ENCODE data around the gene TREX2. TPM values are rescaled to one million over a fixed set of nuclear protein-coding genes. Genes with fewer than 3 reads are reported as not detected.

TREX2 gene
- total RNA-seq (2014; rRNA removed; shearing (Covaris generic)) = 0.11 and 1.8 TPM in 2 replicates

- Histone ChIP-seq H3K36me3 (replicated peaks; ENCODE audit: control insufficient read depth, insufficient read depth, low read length) (no peaks in the 10 kb centered on the region), H3K27me3 (ENCODE audit: control insufficient read depth, insufficient read depth, low read length) (no peaks in the 10 kb centered on the region), H3K4me3 (ENCODE audit: insufficient read depth, low read depth, low read length) (no peak within 1 kb of the TSS)
- DNase-seq = peak; percentile 60
Measured at GRCh38 chrX:153445856-153446635, at the start of gene TREX2. Gene TREX2, minus strand, starts transcription at chrX:153446056. Its CDS starts 626 bp downstream, at chrX:153445430.

GRCh38 chrX:153495362-153495751 is 49.5 kb upstream of the TREX2 start:
- no peak overlapping the region for H3K4me3 ChIP-seq (ENCODE audit: insufficient read depth, low read depth, low read length)
- H3K27me3 ChIP-seq (ENCODE audit: control insufficient read depth, insufficient read depth, low read length) = no peaks in the 10 kb centered on the region
- no peak for DNase-seq
- H3K36me3 ChIP-seq (replicated peaks; ENCODE audit: control insufficient read depth, insufficient read depth, low read length) = no peaks in the 10 kb centered on the region

DNA sequence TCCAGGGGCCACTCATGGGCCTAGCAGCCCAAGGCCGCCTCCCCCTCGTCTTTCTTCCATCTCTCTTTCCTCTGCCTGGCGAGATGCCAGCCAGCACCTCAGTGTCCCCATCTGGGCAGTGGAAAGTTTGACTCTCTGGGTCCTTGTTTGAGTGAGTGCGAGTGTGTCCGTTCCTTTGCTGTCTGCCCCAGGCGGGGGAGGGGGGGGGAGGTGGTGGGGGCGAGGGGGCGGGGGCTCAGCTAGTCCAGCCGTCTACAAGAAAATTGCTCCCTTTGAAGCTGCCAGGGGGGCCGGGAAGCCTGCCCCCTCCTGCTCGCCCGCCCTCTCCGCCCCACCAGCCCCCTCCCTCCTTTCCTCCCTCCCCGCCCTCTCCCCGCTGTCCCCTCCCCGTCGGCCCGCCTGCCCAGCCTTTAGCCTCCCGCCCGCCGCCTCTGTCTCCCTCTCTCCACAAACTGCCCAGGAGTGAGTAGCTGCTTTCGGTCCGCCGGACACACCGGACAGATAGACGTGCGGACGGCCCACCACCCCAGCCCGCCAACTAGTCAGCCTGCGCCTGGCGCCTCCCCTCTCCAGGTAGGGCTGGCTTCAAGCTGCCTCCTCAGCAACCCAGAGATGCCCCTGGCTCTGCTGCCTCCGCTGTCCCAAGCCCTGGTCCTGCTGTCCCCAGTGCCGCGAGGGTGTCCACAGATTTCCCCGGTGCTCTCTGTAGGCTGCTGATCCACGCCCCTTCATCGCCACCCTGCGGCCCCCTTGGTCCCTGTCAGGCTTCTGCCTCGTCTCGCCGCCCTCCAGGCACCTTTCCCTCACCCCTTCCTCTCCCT is 48.9 kb upstream of the TREX2 start, which contains the start of gene BGN:
BGN (plus strand) TSS at position 440 of the 821 bp plus-strand sequence. CDS start 9,652 bp downstream, outside the sequence.
- H3K36me3 ChIP-seq (replicated peaks; ENCODE audit: control insufficient read depth, insufficient read depth, low read length) = no peaks in the 10 kb centered on the region
- peak; percentile 87 for DNase-seq
- H3K27me3 ChIP-seq (ENCODE audit: control insufficient read depth, insufficient read depth, low read length) = no peaks in the 10 kb centered on the region
- H3K4me3 ChIP-seq (ENCODE audit: insufficient read depth, low read depth, low read length) = peak within 1 kb of the TSS; percentile 22; the same call in 1 of the 2 replicates

DNA sequence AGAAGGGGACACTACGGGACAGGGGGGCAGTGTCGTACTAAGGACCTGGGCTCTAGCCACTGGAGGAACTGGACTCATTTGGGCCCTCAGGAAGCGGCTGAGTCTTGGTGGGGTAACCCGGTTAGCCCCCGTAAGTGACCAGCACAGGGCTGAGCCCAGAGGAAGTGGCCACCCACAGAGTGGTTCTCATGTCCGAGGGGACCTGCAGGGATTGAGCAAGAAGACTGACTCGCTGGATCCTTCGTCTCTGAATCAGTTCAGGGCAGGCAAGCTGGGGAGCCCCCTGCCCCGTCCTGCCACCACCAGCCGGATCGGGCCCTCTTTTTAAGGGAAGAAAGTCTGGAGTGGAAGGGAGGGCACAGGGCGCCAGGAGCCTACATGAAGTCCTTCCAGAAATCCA is 48.2 kb upstream of the TREX2 start:
- H3K36me3 ChIP-seq (replicated peaks; ENCODE audit: control insufficient read depth, insufficient read depth, low read length) = no peaks in the 10 kb centered on the region

GRCh38 chrX:153493085-153493484 is 47.2 kb upstream of the TREX2 start:
- Histone ChIP-seq H3K4me3 (ENCODE audit: insufficient read depth, low read depth, low read length) (no peak overlapping the region), H3K27me3 (ENCODE audit: control insufficient read depth, insufficient read depth, low read length) (no peaks in the 10 kb centered on the region), H3K36me3 (replicated peaks; ENCODE audit: control insufficient read depth, insufficient read depth, low read length) (no peaks in the 10 kb centered on the region)
- no peak for DNase-seq

More for the DNA sequence above, 48.2 kb upstream of the TREX2 start:
- no peak for DNase-seq
- Histone ChIP-seq H3K4me3 (ENCODE audit: insufficient read depth, low read depth, low read length) (no peak overlapping the region), H3K27me3 (ENCODE audit: control insufficient read depth, insufficient read depth, low read length) (no peaks in the 10 kb centered on the region)

- Histone ChIP-seq H3K4me3 (ENCODE audit: insufficient read depth, low read depth, low read length) (no peak overlapping the region), H3K36me3 (replicated peaks; ENCODE audit: control insufficient read depth, insufficient read depth, low read length) (no peaks in the 10 kb centered on the region), H3K27me3 (ENCODE audit: control insufficient read depth, insufficient read depth, low read length) (no peaks in the 10 kb centered on the region)
- DNase-seq = no peak
Measured at GRCh38 chrX:153492543-153492942, 46.7 kb upstream of the TREX2 start.

- DNase-seq = no peak
Measured at GRCh38 chrX:153491918-153492317, 46.1 kb upstream of the TREX2 start.

DNA sequence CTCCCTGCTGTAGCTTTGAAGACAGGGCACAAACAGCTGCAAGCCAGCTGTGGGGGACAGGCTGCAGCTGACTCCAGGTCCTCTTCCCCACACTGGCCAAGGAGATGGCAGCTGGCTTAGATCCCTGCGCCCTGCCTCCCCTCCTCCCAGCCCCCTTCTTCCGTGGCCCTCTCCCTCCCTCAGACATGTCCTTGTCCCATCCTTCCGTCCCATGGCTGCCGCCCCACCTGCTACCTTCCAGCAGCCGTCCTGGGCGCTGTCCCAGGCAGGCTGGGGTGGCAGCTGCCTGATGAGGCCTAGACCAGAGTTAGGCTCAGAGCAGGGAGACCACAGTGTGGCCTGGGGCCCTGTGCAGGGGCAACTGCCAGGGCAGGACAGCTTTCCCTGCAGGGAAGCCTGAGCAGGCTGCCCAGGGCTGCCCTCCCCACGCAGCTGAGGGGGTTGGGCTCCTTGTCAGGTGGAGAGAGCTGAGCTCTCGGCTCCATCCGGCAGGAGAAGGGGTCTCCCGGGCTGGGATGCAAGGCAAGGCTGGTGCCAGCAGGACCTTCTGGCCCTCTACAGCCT is 45.6 kb upstream of the TREX2 start:
- no peaks in the 10 kb centered on the region for H3K36me3 ChIP-seq (replicated peaks; ENCODE audit: control insufficient read depth, insufficient read depth, low read length)
- no peak for DNase-seq
- no peak overlapping the region for H3K4me3 ChIP-seq (ENCODE audit: insufficient read depth, low read depth, low read length)
- no peaks in the 10 kb centered on the region for H3K27me3 ChIP-seq (ENCODE audit: control insufficient read depth, insufficient read depth, low read length)

More at GRCh38 chrX:153491918-153492317, 46.1 kb upstream of the TREX2 start:
- Histone ChIP-seq H3K27me3 (ENCODE audit: control insufficient read depth, insufficient read depth, low read length) (no peaks in the 10 kb centered on the region), H3K36me3 (replicated peaks; ENCODE audit: control insufficient read depth, insufficient read depth, low read length) (no peaks in the 10 kb centered on the region), H3K4me3 (ENCODE audit: insufficient read depth, low read depth, low read length) (no peak overlapping the region)

DNA sequence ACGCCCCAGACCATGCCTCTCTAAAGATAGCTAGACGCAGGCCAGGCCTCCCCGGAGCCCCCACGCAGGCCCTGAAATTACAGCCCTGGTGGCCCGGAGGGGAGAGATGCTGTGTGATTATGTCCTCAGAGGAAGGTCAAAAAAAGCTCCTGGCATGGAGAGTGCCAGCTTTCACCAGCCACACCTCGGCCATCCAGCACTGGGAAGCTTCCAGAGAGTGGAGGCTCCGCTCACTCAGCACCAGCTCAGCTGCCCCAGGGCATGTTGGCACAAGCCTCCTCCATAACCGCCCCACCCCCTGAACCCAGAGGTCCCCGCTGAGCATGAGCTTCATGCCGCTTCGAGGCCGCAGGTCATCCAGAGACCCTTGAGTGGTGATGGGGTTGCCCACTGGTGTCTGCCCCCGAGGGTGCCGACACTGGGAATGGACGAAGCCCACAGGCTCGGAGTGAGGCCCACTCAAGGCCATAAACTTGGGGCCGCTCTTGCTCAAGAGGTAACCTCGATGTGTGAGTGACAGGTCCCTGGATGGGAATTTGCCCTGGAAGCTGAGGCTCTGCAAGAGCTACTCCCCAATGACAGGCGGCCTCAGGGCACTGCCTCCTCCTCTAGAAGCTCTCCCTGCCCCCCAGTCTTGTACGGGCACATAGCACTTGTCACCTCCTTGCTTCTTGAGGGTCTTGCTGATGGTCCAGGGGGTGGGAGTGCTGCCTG is 44.5 kb upstream of the TREX2 start:
- no peak overlapping the region for H3K4me3 ChIP-seq (ENCODE audit: insufficient read depth, low read depth, low read length)
- no peaks in the 10 kb centered on the region for H3K36me3 ChIP-seq (replicated peaks; ENCODE audit: control insufficient read depth, insufficient read depth, low read length)
- DNase-seq = no peak
- no peaks in the 10 kb centered on the region for H3K27me3 ChIP-seq (ENCODE audit: control insufficient read depth, insufficient read depth, low read length)

DNA sequence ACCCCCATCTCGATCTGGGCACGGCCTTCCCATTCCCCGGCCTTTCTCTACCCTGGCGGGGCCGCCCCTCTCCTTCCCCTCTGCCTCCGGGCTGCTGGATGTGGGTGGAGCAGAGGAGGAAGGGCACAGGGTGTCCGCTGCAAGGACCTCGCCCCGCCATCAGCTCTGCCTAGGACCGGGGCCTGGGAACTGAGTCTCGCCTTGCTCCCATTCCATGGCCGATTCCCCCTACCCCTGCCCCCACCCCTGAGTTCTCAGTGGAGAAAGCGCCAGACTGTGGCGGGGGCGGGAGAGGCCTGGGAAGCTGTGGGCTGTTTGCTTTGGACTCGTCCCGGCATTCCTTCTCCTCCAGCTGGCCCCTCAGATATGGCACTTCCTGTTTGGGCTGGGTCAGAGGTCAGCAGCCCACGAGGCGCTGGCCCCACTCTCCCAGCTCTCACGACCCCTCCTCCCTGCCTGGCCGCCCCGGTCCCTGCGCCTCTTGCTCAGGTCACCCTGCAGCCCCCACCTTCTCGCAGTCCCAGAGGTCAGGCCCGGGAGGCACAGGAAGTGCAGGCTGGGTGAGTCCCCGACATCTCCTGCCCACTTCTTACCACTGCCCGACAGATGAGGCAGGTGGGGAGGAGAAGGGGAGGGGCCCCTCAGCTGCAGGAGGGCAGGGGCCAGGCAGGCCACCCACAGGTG is 42.5 kb upstream of the TREX2 start:
- no peak for DNase-seq
- H3K27me3 ChIP-seq (ENCODE audit: control insufficient read depth, insufficient read depth, low read length) = no peaks in the 10 kb centered on the region
- H3K36me3 ChIP-seq (replicated peaks; ENCODE audit: control insufficient read depth, insufficient read depth, low read length) = no peaks in the 10 kb centered on the region
- no peak overlapping the region for H3K4me3 ChIP-seq (ENCODE audit: insufficient read depth, low read depth, low read length)

- Histone ChIP-seq H3K27me3 (ENCODE audit: control insufficient read depth, insufficient read depth, low read length) (no peaks in the 10 kb centered on the region), H3K36me3 (replicated peaks; ENCODE audit: control insufficient read depth, insufficient read depth, low read length) (no peaks in the 10 kb centered on the region), H3K4me3 (ENCODE audit: insufficient read depth, low read depth, low read length) (no peak overlapping the region)
- no peak for DNase-seq
Measured at GRCh38 chrX:153487590-153488071, 41.8 kb upstream of the TREX2 start.

GRCh38 chrX:153486171-153486570 is 40.3 kb upstream of the TREX2 start:
- Histone ChIP-seq H3K27me3 (ENCODE audit: control insufficient read depth, insufficient read depth, low read length) (no peaks in the 10 kb centered on the region), H3K4me3 (ENCODE audit: insufficient read depth, low read depth, low read length) (no peak overlapping the region), H3K36me3 (replicated peaks; ENCODE audit: control insufficient read depth, insufficient read depth, low read length) (no peaks in the 10 kb centered on the region)
- no peak for DNase-seq

DNA sequence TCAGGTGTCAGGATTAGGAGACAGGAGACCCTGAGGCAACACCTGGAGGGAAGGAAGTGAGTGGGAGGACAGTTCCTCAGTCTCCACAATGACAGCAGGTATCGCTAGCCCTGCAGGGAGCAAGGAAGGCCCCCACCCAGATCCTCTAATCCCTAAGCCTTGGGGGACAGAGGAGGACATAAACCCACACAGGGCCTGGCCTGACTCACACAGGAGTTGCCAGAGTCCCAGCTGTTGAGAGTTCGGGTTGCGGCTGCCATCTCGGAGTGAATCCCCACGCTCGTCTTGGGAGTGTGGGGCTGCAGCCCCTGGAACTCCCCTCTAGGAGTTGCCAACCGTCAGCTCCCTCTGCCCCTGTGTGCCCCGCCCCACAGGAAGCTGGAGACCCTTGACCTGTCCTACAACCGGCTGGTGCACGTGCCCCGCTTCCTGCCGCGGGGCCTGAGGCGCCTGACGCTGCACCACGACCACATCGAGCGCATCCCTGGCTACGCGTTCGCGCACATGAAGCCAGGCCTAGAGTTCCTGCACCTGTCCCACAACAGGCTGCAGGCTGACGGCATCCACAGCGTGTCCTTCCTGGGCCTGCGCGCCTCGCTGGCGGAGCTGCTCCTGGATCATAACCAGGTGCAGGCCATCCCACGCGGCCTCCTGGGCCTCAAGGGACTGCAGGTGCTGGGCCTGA is 39.7 kb upstream of the TREX2 start:
- H3K36me3 ChIP-seq (replicated peaks; ENCODE audit: control insufficient read depth, insufficient read depth, low read length) = no peaks in the 10 kb centered on the region
- no peak overlapping the region for H3K4me3 ChIP-seq (ENCODE audit: insufficient read depth, low read depth, low read length)
- no peaks in the 10 kb centered on the region for H3K27me3 ChIP-seq (ENCODE audit: control insufficient read depth, insufficient read depth, low read length)
- no peak for DNase-seq
